Peyer's patch (tissue), 4 donors: ENCODE measurements around the gene FRMD7.

Experiments
- CTCF ChIP-seq, 6 experiments: fragments of 450-650 bp in 4 of 6; fragments of 200-600 bp in 2 of 6; sonication (generic) in 1 of 6; IDR thresholded peaks; one replicate each; pipeline ENCODE4 v1.5.1; 2017 to 2019; ENCODE audit warnings: antibody characterized with exemption in 6 of 6, mild to moderate bottlenecking in 3 of 6, moderate library complexity in 1 of 6
- POLR2A ChIP-seq, 2 donors: fragments of 450-650 bp; IDR thresholded peaks; one replicate each; pipeline ENCODE4 v1.5.1; 2017; ENCODE audit warnings: antibody characterized with exemption in 2 of 2, mild to moderate bottlenecking in 2 of 2, moderate library complexity in 2 of 2

GRCh38 chrX:132127743-132128142, at the start of gene FRMD7:
- TF ChIP-seq POLR2A (IDR thresholded peaks at IDR 0.05) (no peak), CTCF (IDR thresholded peaks at IDR 0.05) (no peak)
